ENCODE data around the gene TTLL10.

TTLL10 gene, protein sequence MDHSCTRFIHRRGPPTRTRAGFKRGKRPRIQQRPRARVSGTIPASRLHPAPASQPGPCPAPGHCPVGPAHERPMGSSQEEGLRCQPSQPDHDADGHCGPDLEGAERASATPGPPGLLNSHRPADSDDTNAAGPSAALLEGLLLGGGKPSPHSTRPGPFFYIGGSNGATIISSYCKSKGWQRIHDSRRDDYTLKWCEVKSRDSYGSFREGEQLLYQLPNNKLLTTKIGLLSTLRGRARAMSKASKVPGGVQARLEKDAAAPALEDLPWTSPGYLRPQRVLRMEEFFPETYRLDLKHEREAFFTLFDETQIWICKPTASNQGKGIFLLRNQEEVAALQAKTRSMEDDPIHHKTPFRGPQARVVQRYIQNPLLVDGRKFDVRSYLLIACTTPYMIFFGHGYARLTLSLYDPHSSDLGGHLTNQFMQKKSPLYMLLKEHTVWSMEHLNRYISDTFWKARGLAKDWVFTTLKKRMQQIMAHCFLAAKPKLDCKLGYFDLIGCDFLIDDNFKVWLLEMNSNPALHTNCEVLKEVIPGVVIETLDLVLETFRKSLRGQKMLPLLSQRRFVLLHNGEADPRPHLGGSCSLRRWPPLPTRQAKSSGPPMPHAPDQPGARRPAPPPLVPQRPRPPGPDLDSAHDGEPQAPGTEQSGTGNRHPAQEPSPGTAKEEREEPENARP

DNA sequence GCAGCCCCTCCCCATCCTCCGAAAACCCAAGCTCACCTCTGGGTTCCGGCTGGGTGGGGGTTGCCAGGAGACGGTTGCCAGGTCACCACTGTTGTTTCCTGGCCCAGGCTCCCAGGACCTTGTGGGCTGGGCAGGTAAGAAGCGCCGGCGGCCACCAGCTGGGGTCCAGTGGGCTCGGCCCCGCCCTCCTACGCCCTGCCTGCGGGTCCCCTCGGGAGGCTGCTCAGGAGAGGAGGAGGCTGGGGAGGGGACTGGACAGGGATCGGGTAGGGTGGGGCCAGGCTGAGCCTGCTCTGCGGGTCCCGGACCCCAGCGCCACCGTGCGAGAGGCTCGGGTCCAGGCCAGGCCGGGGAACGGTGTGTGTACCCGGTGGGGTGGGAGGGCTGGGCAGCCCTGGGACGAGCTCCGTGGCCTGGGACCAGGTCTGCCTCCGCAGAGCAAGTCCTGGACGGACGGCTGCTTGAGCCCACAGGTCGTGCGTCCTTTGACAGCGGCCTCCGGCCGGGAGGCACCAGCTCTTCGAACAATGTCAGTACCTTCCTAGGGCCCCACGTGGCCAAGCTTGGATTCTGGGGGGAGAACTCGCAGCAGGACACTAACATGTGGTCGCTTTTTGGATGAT is at the start of gene TTLL10:
TTLL10 (plus strand) TSS at position 88 of the 623 bp plus-strand sequence. CDS start 5,336 bp downstream, outside the sequence.
- DNase-seq (ENCODE audit: low read depth, low spot score), result no peak

DNA sequence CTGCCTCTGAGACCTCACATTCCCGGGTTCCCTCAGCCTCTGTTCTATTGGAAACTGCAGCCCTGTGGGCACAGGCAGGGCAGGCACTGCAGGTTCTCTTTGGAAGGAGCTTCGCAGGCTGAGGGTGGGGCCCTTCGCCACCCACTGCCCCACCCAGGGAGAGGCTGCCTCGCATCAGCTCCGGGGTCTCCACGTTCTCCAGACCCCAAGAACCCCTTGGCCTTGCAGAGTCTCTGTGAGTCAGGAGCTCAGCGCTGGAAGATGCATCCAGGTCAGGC is 49.2 kb upstream of the TTLL10 start:
- DNase-seq (ENCODE audit: low read depth, low spot score), result no peak

DNA sequence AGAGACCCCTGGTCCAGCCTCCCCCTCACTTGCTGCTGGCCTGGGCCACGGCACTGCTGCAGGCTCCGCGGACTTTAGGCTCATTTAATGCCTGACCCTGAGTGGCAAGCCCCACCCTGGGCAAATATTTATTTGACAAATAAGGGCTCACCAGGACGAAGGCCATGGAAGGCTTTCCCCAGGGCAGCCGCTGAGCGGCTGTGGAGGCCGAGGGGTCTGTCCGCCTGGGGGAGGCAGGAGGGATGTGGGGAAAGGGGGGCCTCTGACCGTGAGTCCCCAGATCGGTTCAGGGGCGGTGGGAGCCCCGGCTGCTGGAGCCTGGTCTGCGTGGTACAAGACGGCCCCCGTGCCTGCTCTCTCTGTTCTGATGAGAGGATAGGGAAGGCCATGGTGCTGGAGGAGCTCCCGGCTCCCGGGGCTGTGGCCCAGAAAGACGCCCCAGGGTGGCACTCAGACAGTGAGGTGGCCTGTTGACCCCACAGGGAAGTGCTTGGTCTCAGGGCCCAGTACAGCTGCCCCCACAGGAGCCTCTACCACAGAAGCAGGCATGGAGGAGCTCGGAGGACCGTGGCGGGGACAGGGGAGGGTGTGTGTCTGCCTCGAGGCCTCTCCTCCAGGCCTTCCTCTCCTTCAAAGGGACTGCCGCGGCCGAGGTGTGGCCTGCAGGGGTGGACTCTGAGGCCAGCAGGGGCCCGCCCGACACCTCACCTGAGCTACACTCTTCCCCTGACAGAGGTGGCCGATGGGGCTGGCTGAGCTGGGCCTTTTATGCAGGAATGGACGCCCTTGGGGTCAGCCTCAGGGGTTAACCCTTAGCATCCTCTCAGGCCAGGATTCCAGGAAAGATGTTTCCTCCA is 48.7 kb upstream of the TTLL10 start:
- no peak for DNase-seq (ENCODE audit: low read depth, low spot score)

DNA sequence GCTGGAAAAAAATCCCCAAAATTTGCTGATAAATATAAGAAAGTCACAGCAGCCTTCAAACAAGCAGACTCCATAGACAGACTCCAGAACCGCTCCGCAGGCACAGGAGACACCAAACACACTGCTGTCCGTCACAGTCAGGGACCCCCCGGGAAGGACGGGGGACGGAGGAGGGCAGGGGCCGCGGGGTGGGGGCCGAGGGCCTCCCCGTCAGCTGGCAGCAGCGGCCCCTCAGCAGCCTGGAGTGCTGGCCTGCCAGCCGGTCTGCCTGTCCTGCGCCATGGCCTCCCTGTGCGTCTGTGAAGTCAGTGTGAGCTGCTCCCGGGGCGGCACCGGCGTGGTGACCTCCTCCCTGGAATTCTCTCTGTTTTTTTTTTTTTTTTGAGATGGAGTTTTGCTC is 47.7 kb upstream of the TTLL10 start:
- DNase-seq (ENCODE audit: low read depth, low spot score), result no peak

DNA sequence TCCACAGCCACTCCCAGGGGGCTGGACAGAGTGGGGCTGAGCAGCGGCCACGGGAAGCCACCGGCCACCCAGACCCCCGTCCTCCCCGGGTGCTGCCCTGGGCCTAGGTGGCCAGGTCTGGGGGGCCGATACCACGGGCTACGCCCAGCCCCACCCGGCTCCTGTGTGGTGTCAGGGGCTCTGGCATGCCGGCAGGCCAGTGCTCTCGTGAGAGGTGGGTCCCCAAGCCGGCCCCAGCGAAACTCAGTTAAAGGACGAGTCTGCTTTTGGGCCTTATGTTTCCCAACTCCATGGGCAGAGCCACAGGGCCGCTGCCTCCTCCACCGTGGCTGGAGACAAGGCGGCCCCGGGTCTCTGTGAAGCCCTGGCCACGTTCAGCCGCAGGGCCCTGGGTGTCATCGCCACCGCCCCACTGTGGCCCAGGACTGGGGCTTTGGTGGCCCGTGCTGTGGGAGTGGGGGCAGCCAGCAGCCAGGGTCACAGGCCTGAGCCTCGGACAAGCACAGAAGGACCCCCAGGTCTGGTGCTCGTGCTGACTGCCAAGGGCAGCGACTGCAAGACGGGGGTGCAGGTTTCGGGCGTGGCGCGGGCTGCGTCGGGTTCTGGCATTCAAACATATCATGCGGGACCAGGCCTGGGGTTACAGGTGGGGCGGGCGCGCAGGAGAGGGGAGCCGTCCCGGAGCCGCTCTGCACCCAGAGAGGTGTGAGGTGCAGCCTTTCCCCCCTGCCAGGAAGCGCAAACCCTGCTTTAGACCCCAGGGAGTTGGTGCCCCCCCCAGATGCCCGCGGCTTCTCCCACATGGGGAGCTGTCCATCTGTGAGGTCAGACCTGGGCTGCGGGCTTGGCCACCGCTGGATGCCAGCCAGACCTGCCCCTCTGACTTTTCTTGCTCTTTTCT is 45.9 kb upstream of the TTLL10 start:
- DNase-seq (ENCODE audit: low read depth, low spot score), result no peak

DNA sequence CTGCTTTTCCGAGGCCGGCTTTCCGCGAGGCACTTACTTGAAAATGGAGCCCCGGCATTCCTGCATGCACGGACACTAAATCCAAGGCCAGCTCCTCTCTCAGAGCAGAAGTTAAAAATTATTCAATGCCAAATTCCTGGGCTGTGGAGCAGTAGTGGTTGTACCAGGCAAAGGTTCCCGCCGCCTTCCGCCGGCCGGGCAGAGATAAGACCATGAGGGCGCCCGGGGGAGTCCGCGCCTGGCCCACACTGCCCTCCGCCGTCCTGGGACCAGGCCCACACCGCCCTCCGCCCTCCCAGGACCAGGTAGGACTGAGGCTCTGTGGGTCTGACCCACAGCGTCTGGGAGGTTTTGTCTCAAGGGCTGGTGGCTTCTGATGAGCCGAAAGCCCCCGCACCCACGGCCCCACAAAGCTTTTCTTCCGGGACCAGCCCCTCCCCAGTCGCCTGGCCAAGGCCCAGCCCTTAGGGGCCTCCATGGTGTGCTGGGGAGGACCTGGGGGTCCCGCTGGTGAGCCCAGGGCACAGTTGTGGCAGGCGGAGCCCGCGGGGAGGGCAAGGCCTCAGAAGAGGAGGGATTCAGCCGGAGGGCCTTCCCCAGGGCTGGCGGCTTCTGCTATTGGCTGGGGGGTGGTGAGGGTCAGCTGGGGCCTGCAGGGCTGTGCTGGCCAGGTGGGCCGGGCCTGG is 45.1 kb upstream of the TTLL10 start:
- no peak for DNase-seq (ENCODE audit: low read depth, low spot score)

DNA sequence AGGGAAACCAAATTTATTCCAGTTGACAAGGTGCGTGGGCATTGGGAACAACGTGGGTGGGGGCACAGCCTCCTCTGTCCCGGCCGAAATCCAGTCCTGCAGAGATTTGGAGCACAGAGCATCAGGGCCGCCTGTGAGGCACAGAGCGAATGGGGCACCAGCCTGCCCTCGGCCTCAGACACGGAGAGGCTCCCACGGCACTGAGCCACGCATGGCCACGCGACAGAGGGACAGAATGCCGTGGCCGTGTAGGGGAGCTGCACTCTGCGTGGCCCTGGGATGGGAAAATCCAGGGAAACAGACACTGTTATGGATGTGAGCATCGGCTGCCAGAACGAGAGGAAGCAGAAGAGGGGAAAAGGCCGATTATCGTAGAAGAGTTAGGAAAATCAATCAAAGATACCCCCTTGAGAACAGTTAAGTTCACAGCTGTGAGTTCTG is 44.3 kb upstream of the TTLL10 start:
- DNase-seq (ENCODE audit: low read depth, low spot score), result no peak

DNA sequence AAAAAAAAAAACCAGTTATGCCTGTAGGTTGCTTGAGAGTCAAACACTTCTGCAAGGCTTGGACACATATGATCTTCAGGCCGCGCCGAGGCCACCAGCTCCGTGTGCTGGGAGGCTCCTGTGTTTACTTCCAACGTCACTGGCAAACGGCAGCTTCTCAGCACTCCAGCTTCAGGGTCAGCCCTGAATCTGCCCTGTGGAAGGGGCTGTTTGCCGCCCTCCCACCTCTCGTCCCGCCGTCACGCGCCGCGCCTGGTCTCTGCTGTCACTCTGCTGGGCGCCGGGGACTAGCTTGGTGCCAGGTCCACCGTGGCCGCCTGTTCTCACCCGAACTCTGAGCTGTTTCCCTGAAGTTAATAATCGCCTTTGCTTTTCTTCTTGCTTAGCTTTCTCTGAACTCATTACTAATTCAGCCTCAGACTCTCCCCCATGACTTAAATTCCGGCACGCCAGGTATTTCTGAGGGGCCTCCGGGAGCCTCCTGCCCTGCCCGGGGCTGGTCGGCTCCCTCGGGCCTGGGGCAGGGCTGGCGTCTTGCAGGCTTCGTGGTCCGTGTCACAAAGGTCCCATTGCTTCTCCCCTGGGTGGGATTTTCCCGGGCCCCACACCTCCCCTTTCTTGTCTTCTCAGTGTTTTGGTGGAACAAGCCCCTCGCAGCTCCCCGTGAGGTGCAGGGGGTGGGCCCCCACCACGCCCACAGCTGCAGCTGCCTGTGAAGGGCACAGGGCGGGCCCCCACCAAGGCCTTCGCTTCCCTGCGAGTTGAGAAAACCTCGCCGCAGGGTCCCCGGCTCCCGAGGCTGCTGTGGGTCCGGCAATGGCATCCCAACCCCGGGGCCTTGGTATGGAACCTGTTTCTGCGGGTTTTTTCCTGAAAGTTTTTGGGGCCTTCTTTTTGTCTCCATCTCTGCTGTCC is 43.2 kb upstream of the TTLL10 start:
- DNase-seq (ENCODE audit: low read depth, low spot score), result no peak

DNA sequence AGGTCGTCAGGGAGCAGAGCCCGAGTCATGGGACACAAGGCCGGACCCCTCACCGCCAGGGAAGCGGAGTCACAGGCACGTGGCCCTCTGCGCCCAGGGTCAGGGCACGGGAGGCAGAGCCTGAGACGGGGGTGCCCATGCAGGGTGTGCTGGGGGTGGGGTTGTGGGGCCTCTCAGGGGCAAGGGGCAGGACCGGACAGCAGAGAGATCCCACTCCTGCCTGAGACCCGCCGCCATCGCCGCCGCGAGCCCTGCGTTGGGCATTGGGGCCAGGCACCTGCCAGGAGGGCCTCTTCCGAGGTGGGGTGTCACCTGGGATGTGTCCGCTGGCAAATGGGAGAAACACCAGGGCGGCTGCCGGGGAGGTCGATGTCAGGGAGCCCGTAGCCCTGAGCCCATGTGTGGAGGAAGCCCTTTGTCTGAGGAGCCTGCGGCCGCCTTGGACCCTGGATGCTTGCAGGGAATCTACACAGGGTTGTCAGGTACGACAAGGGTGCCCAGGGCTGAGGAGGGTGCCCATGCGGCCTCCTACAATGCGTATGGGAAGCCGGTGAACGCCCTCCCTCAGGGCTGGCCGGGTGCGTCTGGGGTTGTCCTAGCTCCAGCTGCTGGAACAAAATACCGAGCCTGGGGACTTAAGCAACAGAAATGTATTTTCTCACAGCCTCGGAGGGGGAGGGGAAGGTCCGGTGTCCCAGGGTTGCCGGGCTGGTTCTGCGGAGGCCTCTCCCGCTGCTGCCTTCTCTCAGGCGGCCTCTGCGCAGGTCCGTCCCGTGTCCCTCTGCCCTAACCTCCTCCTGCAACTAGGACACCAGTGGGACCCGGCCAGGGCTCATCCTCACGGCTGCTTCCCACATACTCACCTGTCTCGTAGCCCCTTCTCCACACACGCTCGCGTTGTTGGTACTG is 41.4 kb upstream of the TTLL10 start:
- no peak for DNase-seq (ENCODE audit: low read depth, low spot score)

DNA sequence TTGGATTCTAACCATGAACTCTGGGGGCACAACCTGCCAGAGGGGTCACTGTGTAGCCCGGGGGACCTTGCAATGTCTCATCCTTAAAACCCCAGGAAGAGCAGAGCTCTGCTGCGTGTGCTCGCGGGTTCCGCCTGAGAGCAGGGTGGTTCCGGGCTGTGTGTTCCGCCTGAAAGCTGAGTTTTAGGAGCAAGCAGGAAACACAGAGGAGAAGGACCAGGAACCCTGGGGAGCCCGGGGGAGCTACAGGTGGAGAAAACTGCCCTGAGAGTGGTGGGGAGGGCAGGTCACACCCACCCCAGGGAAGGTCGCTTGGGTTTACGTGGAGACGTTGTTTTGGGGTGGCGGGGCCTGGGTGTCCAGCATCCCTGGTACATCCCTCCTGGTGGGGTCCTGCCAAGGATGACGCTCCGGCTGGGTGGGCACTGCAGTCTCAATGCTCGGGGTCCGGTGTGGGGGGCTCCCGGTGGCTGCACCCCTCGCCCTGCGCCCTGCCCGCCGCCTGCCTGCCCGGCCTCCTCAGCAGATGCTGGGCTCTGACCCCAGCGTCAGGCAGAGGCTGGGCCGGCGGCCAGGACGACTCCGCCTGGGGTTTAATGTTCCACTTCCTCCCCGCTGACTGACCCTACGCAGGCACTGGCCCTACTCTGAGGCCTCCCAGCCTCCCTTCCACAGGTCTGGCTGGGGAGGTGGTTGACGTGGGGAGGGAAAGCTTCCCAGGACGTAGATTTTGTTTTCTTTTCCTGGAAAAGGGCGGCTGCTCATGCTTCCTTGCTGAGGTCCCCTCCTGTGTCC is 40.5 kb upstream of the TTLL10 start:
- DNase-seq (ENCODE audit: low read depth, low spot score), result peak; percentile 51

DNA sequence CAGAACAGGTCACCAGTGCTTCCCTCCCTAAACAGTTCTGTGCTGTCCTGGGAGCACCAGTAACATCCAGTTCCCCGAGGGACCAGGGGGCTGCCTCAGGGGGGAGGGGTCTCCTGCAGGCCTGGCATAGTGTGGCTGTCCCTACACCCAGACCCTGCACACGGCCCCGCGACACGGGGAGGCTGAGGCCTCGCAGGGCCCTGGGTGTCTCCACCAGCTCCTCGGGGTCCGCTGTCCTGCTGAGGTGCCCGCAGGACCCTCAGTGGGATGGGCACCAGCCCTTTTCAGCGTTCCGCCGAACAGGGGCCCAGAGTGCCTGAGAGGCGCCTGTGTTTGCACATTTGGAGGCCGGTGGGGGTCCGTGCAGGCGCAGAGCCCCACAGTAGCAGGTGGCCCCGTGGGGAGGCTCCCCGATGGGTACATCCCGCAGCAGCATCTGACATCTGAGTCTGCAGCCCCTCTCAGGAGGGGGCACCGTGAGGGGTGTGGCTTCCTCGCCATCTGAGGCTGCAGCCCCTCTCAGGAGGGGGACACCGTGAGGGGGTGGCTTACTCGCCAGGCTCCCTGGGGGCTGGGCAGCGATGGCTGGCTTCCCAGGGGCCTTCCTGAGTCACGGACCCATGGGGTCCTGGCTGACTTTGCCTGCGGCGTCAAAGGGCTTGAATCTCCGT is 39.2 kb upstream of the TTLL10 start:
- DNase-seq (ENCODE audit: low read depth, low spot score), result no peak

DNA sequence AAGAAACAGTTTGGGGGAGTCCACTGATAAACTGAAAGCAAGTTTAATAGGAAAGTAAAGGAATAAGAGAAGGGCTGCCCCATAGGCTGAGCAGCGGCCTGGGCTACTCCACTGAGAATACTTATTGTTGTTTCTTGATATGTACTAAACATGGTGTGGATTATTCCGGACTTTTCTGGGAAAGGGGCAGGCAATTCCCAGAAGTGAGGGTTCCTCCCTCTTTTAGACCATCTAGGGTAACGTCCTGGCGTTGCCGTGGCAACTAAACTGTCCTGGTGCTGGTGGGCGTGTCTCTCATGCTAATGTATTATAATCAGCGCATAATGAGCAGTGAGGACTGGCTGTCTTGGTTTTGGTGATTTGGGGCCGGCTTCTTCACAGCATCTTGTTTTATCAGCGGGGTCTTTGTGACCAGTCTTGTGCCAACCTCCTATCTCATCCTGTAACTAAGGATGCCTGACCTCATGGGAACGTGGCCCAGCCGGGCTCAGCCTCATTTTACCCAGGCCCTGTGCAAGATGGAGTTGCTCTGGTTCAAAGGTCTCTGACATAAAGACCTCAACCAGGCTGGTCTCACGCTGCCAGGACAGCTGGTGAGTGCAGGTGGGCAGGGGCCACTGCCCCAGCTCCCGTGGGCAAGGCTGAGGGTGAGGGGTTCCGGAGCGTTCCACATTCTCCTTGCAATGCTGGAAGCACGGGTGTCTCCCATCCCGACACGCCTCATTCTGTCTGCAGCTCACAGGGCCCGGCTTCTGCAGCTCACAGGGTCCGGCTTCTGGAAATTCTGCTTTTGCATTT is 38.1 kb upstream of the TTLL10 start:
- DNase-seq (ENCODE audit: low read depth, low spot score), result no peak

DNA sequence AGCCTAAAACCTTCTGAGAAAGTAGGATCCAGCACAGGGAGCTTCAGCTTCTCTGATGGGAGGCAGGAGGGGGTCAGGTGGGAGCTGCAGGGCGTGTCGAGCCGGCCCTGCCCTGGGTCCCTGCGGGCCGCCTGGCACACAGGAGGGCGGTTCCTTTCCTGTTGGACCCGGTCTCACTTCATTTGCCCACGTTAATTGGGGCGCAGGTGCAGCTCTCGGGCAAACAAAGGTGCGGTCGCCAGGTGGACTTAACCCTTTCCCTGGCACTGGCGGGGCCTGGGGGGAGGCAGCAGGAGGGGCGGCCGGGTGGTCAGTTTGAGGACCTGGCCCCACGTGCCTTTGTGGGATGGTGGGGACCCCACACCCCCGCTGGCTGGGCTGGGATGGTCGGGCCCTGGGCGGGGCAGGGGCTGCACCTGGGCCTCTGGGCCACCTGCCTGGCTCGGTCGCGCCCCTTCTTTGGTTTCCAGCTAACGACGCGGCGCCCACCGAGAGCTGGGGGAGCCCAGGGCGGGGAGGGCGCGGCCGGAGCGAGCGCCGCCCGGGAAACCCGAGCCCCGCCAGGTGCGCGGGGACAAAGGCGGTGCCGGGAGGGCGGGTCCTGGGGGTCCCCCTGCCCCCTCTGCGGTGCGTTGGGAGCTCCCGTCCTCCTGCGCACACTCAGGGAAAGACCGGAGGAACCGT is 37.0 kb upstream of the TTLL10 start:
- DNase-seq (ENCODE audit: low read depth, low spot score), result no peak

DNA sequence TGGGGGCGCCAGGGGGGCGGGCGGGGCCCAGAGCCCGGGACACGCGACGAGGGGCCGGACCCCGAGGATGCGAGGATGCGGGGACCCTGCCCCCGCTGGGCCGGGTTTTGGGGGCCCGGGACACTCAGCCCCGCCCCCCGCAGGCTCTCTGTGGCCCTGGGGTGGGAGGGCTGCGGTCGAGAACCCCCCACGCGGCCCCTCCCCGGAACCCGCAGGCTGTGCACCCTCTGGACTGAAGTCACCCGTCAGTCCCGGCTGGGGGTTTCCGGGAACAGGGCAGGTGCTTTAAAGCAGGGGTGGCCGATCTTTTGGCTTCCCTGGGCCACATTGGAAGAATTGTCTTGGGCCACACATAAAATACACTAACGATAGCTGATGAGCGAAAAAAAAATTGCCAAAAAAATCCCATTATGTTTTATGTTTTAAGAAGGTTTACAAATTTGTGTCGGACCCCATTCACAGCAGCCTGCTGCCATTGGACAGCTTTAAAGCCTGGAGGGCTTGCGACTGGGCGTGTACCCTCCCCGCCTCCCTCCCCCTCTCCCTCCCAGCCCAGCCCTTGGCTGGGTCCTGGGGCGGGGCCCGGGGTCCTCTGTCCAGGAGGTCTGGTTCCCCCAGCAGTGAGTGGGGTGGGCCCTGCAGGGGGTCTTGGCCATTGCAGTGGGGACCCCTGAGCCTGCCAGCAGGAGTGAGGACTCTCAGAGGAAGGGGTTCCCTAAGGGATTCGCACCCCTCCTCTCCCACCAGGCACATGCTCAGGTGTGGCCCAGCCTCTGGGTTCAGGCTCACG is 36.2 kb upstream of the TTLL10 start:
- DNase-seq (ENCODE audit: low read depth, low spot score), result no peak

DNA sequence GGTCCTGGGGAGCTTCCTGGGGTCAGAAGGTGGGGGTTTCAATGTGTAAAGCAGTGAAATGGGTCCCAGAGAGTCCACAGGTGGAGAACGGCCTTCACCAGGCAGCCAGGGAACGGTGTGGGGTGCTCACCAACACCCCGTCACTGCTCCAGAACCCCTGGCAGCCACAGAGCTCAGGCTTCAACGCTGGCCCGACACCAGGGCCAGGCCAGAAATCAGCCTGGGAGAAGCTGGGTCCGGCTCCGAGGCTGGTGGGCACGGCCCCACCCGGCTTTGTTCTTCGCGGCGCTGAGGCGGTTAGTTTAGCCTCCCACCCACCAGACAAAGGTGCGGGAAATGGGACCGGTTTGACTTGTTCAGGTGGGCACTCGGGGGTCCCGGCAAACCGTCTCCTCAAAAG is 33.0 kb upstream of the TTLL10 start:
- no peak for DNase-seq (ENCODE audit: low read depth, low spot score)

Measured in smooth muscle cell of the brain vasculature (primary cell).